Subcutaneous adipose tissue (tissue), 4 donors: ENCODE data around the gene C1QTNF8. TPM values are rescaled to one million over a fixed set of nuclear protein-coding genes. Genes with fewer than 3 reads are reported as not detected.

Experiments used
- CTCF ChIP-seq: fragments of 450-650 bp; IDR thresholded peaks from one replicate; pipeline ENCODE4 v1.5.1; 2016; ENCODE audit warnings: low read depth, mild to moderate bottlenecking, control low read depth, antibody characterized with exemption, moderate library complexity
- total RNA-seq, 4 donors: library from RNA; depleted of rRNA; stranded (reverse); fragments of >200 nt; gene quantifications; one replicate each; pipeline ENCODE4 v1.1.0, GENCODE V29; 2016

Gene C1QTNF8
- total RNA-seq, 4 donors from 2014 or later: not detected

- TF ChIP-seq CTCF: no peak
Measured at GRCh38 chr16:1100084-1100800, 4.2 kb upstream of the C1QTNF8 start.

GRCh38 chr16:1099189-1100083 is 3.4 kb upstream of the C1QTNF8 start:
- TF ChIP-seq CTCF: no peak

GRCh38 chr16:1098266-1098991 is 2.4 kb upstream of the C1QTNF8 start:
- TF ChIP-seq CTCF: no peak

- no peak for TF ChIP-seq CTCF
Measured at GRCh38 chr16:1097800-1098199, 1.8 kb upstream of the C1QTNF8 start.

GRCh38 chr16:1097156-1097555 is 1.1 kb upstream of the C1QTNF8 start:
- no peak for TF ChIP-seq CTCF

- no peak for TF ChIP-seq CTCF
Measured at GRCh38 chr16:1095450-1096168, 435 bp downstream of the C1QTNF8 start.
